Fibroblast of the aortic adventitia (primary cell): ENCODE results near the gene RAD51B. TPM values are rescaled to one million over a fixed set of nuclear protein-coding genes. Genes with fewer than 3 reads are reported as not detected.

ENCODE experiments used
- DNase-seq: peaks from one replicate; pipeline ENCODE4 v3.0.0-alpha.2; 2010; ENCODE audit warnings: low read depth
- H3K4me3 ChIP-seq: 2 replicates; pipeline ENCODE4 v1.5.1; 2011; ENCODE audit warnings: low read depth, mild to moderate bottlenecking, control low read depth, low read length, moderate library complexity
- total RNA-seq: library from RNA; depleted of rRNA; stranded (reverse); fragments of >200 nt; gene quantifications from 2 replicates; pipeline ENCODE4 v1.2.3, GENCODE V29; 2012; ENCODE audit warnings: low replicate concordance
- TF ChIP-seq, protein P1 (sequence below): IDR thresholded peaks from 2 replicates; pipeline ENCODE4 v1.5.1; 2011; ENCODE audit warnings: mild to moderate bottlenecking, low read length, control low read depth, inconsistent platforms; ENCODE audit not compliant: insufficient read depth

The RAD51B gene
- total RNA-seq, 1 donor = 28.7 TPM

- TF ChIP-seq, protein P1, sequence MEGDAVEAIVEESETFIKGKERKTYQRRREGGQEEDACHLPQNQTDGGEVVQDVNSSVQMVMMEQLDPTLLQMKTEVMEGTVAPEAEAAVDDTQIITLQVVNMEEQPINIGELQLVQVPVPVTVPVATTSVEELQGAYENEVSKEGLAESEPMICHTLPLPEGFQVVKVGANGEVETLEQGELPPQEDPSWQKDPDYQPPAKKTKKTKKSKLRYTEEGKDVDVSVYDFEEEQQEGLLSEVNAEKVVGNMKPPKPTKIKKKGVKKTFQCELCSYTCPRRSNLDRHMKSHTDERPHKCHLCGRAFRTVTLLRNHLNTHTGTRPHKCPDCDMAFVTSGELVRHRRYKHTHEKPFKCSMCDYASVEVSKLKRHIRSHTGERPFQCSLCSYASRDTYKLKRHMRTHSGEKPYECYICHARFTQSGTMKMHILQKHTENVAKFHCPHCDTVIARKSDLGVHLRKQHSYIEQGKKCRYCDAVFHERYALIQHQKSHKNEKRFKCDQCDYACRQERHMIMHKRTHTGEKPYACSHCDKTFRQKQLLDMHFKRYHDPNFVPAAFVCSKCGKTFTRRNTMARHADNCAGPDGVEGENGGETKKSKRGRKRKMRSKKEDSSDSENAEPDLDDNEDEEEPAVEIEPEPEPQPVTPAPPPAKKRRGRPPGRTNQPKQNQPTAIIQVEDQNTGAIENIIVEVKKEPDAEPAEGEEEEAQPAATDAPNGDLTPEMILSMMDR = no peak
- DNase-seq = no peak
- no peak overlapping the region for H3K4me3 ChIP-seq
Observed at GRCh38 chr14:68604822-68605221, 785.2 kb downstream of the RAD51B start.

DNA sequence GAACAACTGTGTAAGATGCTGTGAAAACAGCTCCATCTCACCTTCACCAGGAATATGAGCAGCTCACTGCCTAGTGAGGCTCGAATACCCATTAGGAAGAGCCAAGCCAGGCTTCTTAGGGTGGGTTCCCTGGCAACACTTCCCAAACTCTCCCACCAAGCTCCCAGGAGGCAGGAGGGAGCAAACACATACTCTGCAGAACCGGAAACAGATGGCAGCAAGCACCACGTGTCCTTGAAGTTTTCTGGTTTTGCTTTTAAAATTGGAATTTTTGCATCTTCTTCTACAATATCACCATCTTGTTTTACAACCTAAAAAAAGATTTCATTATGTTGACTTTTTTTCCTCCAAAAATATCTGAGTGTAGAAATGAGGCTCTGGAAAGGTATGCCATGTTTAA, 786.6 kb downstream of the RAD51B start:
- no peak overlapping the region for H3K4me3 ChIP-seq
- no peak for DNase-seq
- TF ChIP-seq, protein P1 = no peak

DNA sequence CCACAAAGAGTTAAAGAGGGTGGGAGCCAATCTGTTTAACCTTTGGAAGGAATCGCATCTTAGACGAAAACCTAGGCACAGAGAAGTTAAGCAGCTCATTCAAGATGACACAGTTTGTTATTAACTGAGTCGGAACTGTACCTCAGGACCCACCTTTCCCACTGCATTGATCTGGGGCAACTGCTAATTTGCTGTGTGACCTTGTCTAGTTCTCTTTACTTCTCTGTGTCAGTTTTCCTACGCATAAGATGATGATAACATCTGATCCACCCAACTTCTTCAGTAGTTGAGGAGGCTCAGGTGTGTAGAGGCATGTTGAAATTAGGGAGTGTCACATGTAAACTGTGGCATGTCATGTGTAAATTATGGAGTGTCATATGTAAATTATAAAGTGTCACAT, 787.1 kb downstream of the RAD51B start:
- DNase-seq = no peak
- TF ChIP-seq, protein P1 = no peak
- no peak overlapping the region for H3K4me3 ChIP-seq

GRCh38 chr14:68607081-68607866, 787.7 kb downstream of the RAD51B start:
- H3K4me3 ChIP-seq = no peak overlapping the region
- DNase-seq = no peak

DNA sequence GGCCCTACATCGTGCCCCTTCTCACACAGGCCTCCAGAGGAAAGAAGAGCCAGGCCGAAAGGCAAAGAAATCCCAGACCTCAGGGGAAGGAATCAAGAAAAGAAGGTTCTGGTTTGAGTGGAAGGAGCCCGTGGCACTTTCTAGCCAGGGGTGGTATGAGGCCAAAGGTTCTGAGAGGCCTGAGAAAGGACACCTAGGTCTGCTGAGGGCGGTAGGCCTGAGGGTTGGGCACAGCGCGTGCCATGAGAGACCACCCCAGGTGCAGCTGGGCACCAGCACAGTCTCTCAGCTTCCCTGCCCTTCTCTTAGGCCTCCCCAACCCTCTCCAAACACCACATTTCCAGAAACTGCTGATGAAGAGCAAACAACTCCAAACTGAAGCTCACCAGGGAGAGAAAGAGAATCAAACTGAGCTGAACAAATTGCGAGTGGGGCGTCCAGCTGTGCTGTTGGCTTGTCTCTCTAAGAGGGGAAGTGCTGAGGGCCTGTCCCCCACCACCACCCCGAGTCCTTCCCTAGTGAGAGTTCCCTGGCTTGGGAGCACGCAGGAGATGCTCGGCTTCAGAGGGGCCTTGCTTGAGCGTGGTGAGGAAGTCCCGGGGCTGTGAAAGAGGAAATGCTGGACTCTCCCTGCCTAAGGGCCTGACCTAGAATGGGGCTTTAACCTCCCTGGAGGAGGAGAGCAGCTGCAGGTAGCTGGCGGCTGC, 788.4 kb downstream of the RAD51B start:
- no peak for DNase-seq
- H3K4me3 ChIP-seq = no peak overlapping the region
- TF ChIP-seq, protein P1 = no peak

More at GRCh38 chr14:68607081-68607866, 787.7 kb downstream of the RAD51B start:
- TF ChIP-seq, protein P1 = no peak

- no peak overlapping the region for H3K4me3 ChIP-seq
- DNase-seq = no peak
- TF ChIP-seq, protein P1 = no peak
Observed at GRCh38 chr14:68608574-68608962, 789.0 kb downstream of the RAD51B start.
